Suprapubic skin (tissue), 3 donors: ENCODE results near the gene COL6A1.

Experiments used
- EP300 ChIP-seq: sonication (generic); formaldehyde crosslinking; IDR thresholded peaks from one replicate; pipeline ENCODE4 v1.6.1; 2017; ENCODE audit warnings: antibody characterized with exemption
- POLR2A ChIP-seq, 2 donors: fragments of 450-650 bp; IDR thresholded peaks; one replicate each; pipeline ENCODE4 v1.6.1; 2017; ENCODE audit warnings: antibody characterized with exemption in 2 of 2, mild to moderate bottlenecking in 2 of 2, moderate library complexity in 2 of 2
- TF ChIP-seq, protein P1 (sequence below), 2 donors: fragments of 200-600 bp in 1 of 2; fragments of 450-650 bp in 1 of 2; sonication (generic) in 1 of 2; IDR thresholded peaks; one replicate each; pipeline ENCODE4 v1.5.1; 2016 to 2019; ENCODE audit warnings: antibody characterized with exemption in 2 of 2, mild to moderate bottlenecking in 1 of 2, moderate library complexity in 1 of 2

DNA sequence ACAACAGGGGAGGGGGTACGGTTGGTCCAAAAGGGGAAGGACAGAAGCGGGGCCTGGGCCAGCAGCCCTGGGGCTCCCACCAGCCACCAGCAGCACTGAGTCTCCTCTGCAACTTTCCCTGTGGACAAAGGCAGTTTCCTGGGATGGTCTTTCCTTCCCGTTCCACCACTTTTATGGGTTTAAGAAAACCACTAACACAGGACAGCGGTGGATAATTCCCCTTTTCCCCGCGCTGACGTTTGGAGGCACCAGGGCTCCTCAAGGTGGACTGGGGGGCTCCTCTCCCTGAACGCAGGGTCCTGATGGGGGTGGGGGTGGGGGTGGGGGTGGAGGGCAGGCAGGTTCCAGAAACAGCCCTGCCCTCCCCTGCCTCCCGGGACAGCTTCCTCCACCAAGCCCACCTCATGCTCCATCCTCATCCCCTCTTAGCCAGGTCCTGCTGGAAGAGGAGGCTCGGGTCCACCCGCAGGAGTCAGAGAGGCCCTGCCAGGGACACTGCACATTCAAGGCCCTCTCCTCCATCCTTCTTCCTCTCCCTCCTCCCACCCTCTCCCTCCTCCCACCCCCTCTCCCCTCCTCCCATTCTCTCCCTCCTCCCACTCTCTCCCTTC is 4.8 kb upstream of the COL6A1 start:
- no peak for TF ChIP-seq POLR2A (IDR thresholded peaks at IDR 0.05)
- TF ChIP-seq, protein P1, sequence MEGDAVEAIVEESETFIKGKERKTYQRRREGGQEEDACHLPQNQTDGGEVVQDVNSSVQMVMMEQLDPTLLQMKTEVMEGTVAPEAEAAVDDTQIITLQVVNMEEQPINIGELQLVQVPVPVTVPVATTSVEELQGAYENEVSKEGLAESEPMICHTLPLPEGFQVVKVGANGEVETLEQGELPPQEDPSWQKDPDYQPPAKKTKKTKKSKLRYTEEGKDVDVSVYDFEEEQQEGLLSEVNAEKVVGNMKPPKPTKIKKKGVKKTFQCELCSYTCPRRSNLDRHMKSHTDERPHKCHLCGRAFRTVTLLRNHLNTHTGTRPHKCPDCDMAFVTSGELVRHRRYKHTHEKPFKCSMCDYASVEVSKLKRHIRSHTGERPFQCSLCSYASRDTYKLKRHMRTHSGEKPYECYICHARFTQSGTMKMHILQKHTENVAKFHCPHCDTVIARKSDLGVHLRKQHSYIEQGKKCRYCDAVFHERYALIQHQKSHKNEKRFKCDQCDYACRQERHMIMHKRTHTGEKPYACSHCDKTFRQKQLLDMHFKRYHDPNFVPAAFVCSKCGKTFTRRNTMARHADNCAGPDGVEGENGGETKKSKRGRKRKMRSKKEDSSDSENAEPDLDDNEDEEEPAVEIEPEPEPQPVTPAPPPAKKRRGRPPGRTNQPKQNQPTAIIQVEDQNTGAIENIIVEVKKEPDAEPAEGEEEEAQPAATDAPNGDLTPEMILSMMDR (IDR thresholded peaks at IDR 0.05), result no peak
- TF ChIP-seq EP300, result no peak
